H1 (cell line): ENCODE data around the gene METTL25B. TPM values are rescaled to one million over a fixed set of nuclear protein-coding genes. Genes with fewer than 3 reads are reported as not detected.
A peak's percentile ranks its signal among the peaks of the same experiment; 100 is the strongest.

Experiments used
- CTCF ChIA-PET: fragments of 300-600 bp; sonication (Branson Sonifier 250); formaldehyde crosslinking; loops from one replicate; lab custom pipeline; 2021; ENCODE audit not compliant: partially characterized antibody; lab: Charles Lee
- POLR2A ChIA-PET: fragments of 300-600 bp; sonication (Branson Sonifier 250); formaldehyde crosslinking; loops from one replicate; lab custom pipeline; 2021; ENCODE audit warnings: inconsistent platforms; ENCODE audit not compliant: partially characterized antibody; lab: Charles Lee
- DNase-seq, 2 experiments: peaks; one replicate each; pipeline versions ENCODE4 v3.0.0 to v3.0.0-alpha.2; 2010 to 2022; ENCODE audit warnings: low spot score in 2 of 2, low read depth in 1 of 2, mixed read lengths in 1 of 2
- FAIRE-seq: peaks from 2 replicates; lab custom pipeline; 2011; peaks lifted over from hg19 to GRCh38; lab: Jason Lieb, UNC
- H2AFZ ChIP-seq: 2 replicates; pipeline ENCODE4 v1.8.1; 2012; ENCODE audit warnings: low read length, inconsistent platforms
- H2AK5ac ChIP-seq: 2 replicates; pipeline ENCODE4 v1.6.1; 2013; ENCODE audit warnings: low read depth, low read length
- H2BK120ac ChIP-seq: replicated peaks from 2 replicates; pipeline ENCODE3; 2013; ENCODE audit warnings: low read depth, low read length, inconsistent platforms
- H2BK12ac ChIP-seq: 2 replicates; pipeline ENCODE4 v1.6.1; 2013; ENCODE audit warnings: low read depth, low read length
- H2BK15ac ChIP-seq: 2 replicates; pipeline ENCODE4 v1.6.1; 2013; ENCODE audit warnings: low read length
- H2BK20ac ChIP-seq: 2 replicates; pipeline ENCODE4 v1.6.1; 2013; ENCODE audit warnings: low read length
- H2BK5ac ChIP-seq: 2 replicates; pipeline ENCODE4 v1.6.1; 2013; ENCODE audit warnings: low read depth, low read length
- H3K14ac ChIP-seq: 2 replicates; pipeline ENCODE4 v1.6.1; 2013; ENCODE audit warnings: inconsistent platforms; ENCODE audit not compliant: insufficient read length
- H3K18ac ChIP-seq: 2 replicates; pipeline ENCODE4 v1.6.1; 2013; ENCODE audit warnings: low read length; ENCODE audit errors: extremely low read depth
- H3K23ac ChIP-seq: 2 replicates; pipeline ENCODE4 v1.6.1; 2013; ENCODE audit warnings: inconsistent platforms; ENCODE audit not compliant: insufficient read length
- H3K23me2 ChIP-seq: 2 replicates; pipeline ENCODE4 v1.6.1; 2013; ENCODE audit warnings: low read depth, low read length
- H3K27ac ChIP-seq: 2 replicates; pipeline ENCODE4 v1.6.1; 2011; ENCODE audit warnings: low read depth, low read length, inconsistent platforms
- H3K27me3 ChIP-seq, 4 experiments: replicated peaks in 1 of 4; 1 replicate in 1 of 4; 2 replicates in 3 of 4; pipeline versions ENCODE4 v1.6.1 to v1.8.1; 2011 to 2013; ENCODE audit warnings: low read length in 3 of 4, mild to moderate bottlenecking in 3 of 4, inconsistent platforms in 2 of 4, mixed read lengths in 2 of 4, moderate library complexity in 1 of 4; ENCODE audit not compliant: control insufficient read depth in 3 of 4, insufficient read depth in 3 of 4; ENCODE audit errors: extremely low read depth in 1 of 4
- H3K36me3 ChIP-seq, 4 experiments: 2 replicates each; pipeline versions ENCODE4 v1.6.1 to v1.8.1; 2011 to 2013; ENCODE audit warnings: mild to moderate bottlenecking in 4 of 4, low read length in 3 of 4, moderate library complexity in 2 of 4, control low read depth in 1 of 4, inconsistent platforms in 1 of 4; ENCODE audit not compliant: insufficient read depth in 4 of 4, control insufficient read depth in 2 of 4
- H3K4ac ChIP-seq: replicated peaks from 2 replicates; pipeline ENCODE3; 2013; ENCODE audit warnings: low read length, low read depth, mixed read lengths, inconsistent platforms; ENCODE audit not compliant: insufficient read length
- H3K4me1 ChIP-seq, 4 experiments: replicated peaks in 1 of 4; 1 replicate in 1 of 4; 2 replicates in 3 of 4; pipeline versions ENCODE4 v1.6.1 to v1.8.1; 2011 to 2013; ENCODE audit warnings: low read length in 3 of 4, inconsistent platforms in 2 of 4, mixed read lengths in 1 of 4; ENCODE audit not compliant: insufficient read depth in 4 of 4, control insufficient read depth in 3 of 4
- H3K4me2 ChIP-seq, 2 experiments: 2 replicates each; pipeline versions ENCODE4 v1.6.1 to v1.8.1; 2011 to 2013; ENCODE audit warnings: low read depth in 2 of 2, low read length in 2 of 2, control low read depth in 1 of 2, inconsistent platforms in 1 of 2, mild to moderate bottlenecking in 1 of 2; ENCODE audit not compliant: insufficient read depth in 1 of 2
- H3K4me3 ChIP-seq, 4 experiments: fragments of 200-600, 300-600 bp in 1 of 4; sonication (generic), shearing (Covaris generic), sonication (Bioruptor Twin) in 1 of 4; 2 replicates each; pipeline versions ENCODE4 v1.5.1 to v1.8.1; 2011 to 2016; ENCODE audit warnings: low read length in 4 of 4, low read depth in 3 of 4, control low read depth in 2 of 4, inconsistent platforms in 2 of 4, mild to moderate bottlenecking in 2 of 4, mixed read lengths in 1 of 4, moderate library complexity in 1 of 4; ENCODE audit not compliant: insufficient read depth in 2 of 4; ENCODE audit errors: extremely low read depth in 1 of 4
- H3K56ac ChIP-seq: replicated peaks from 2 replicates; pipeline ENCODE3; 2013; ENCODE audit warnings: low read depth, mild to moderate bottlenecking, mixed read lengths, low read length, inconsistent platforms; ENCODE audit not compliant: insufficient read length
- H3K79me1 ChIP-seq: 2 replicates; pipeline ENCODE4 v1.6.1; 2013; ENCODE audit warnings: low read depth, low read length, control low read depth
- H3K79me2 ChIP-seq, 2 experiments: 2 replicates each; pipeline versions ENCODE4 v1.6.1 to v1.8.1; 2012 to 2013; ENCODE audit warnings: low read length in 2 of 2, mild to moderate bottlenecking in 2 of 2, inconsistent platforms in 1 of 2; ENCODE audit not compliant: insufficient read depth in 2 of 2, control insufficient read depth in 1 of 2
- H3K9ac ChIP-seq, 4 experiments: replicated peaks in 1 of 4; 1 replicate in 1 of 4; 2 replicates in 3 of 4; pipeline versions ENCODE4 v1.6.1 to v1.8.1; 2011 to 2013; ENCODE audit warnings: low read depth in 3 of 4, low read length in 3 of 4, control low read depth in 2 of 4, mild to moderate bottlenecking in 2 of 4, moderate library complexity in 2 of 4, inconsistent platforms in 1 of 4; ENCODE audit errors: extremely low read depth in 1 of 4
- H3K9me3 ChIP-seq, 2 experiments: 2 replicates each; pipeline versions ENCODE4 v1.6.1 to v1.8.1; 2012 to 2013; ENCODE audit warnings: mild to moderate bottlenecking in 2 of 2, moderate library complexity in 2 of 2, control low read depth in 1 of 2, inconsistent platforms in 1 of 2, low read depth in 1 of 2, low read length in 1 of 2, mixed read lengths in 1 of 2; ENCODE audit not compliant: insufficient read depth in 2 of 2
- H4K20me1 ChIP-seq, 2 experiments: replicated peaks in 1 of 2; 2 replicates each; pipeline versions ENCODE3 to v1.8.1; 2011 to 2013; ENCODE audit warnings: inconsistent platforms in 2 of 2, low read length in 2 of 2, mild to moderate bottlenecking in 1 of 2; ENCODE audit not compliant: insufficient read depth in 2 of 2, control insufficient read depth in 1 of 2
- H4K5ac ChIP-seq: 2 replicates; pipeline ENCODE4 v1.6.1; 2013; ENCODE audit warnings: low read length, low read depth, mixed read lengths, inconsistent platforms; ENCODE audit not compliant: insufficient read length
- H4K8ac ChIP-seq: 2 replicates; pipeline ENCODE4 v1.8.0; 2013; ENCODE audit warnings: mild to moderate bottlenecking, moderate library complexity, low read length, inconsistent platforms; ENCODE audit not compliant: insufficient read depth; ENCODE audit errors: extremely low read depth
- H4K91ac ChIP-seq: replicated peaks from 2 replicates; pipeline ENCODE3; 2013; ENCODE audit warnings: low read length, mixed read lengths, inconsistent platforms; ENCODE audit not compliant: insufficient read length
- ATF3 ChIP-seq: IDR thresholded peaks from 2 replicates; pipeline ENCODE4 v1.6.1; 2011; ENCODE audit warnings: low read depth, mild to moderate bottlenecking, low read length; ENCODE audit not compliant: insufficient read depth
- GTF2F1 ChIP-seq: IDR thresholded peaks from 2 replicates; pipeline ENCODE4 v1.6.1; 2012; ENCODE audit warnings: low read depth, low read length, improper control_type of control experiment, borderline replicate concordance
- MAX ChIP-seq: IDR thresholded peaks from 2 replicates; pipeline ENCODE4 v1.6.1; 2012; ENCODE audit warnings: inconsistent platforms
- USF2 ChIP-seq: IDR thresholded peaks from 2 replicates; pipeline ENCODE4 v1.6.1; 2011; ENCODE audit warnings: low read length, improper control_type of control experiment
- WGBS, 2 experiments: shearing (Covaris generic) in 1 of 2; methylation state at CpG; one replicate each; pipeline versions ENCODE4 v1.1.6 to v1.1.7; 2013 to 2015; ENCODE audit warnings: low lambda C conversion rate in 2 of 2, mixed read lengths in 2 of 2, inconsistent platforms in 1 of 2, low coverage in 1 of 2, missing lambda C conversion rate in 1 of 2; ENCODE audit not compliant: insufficient replicate concordance in 2 of 2, insufficient coverage in 1 of 2, insufficient read length in 1 of 2; ENCODE audit errors: extremely low coverage in 1 of 2, missing lambda C conversion rate in 1 of 2; 5-methylcytosine and 5-hydroxymethylcytosine counted together
- polyA plus RNA-seq, 7 experiments: library from polyadenylated mRNA; depleted of rRNA in 3 of 7; stranded (reverse) in 5 of 7; unstranded in 2 of 7; fragments of >200 nt in 5 of 7; fragments of 200-250 nt in 2 of 7; gene quantifications; 1 replicate in 5 of 7; 2 replicates in 1 of 7; 4 replicates in 1 of 7; pipeline versions ENCODE4 v1.2.1 to v1.2.3, GENCODE V29; 2011 to 2013; ENCODE audit warnings: missing spikeins in 2 of 7, mixed read lengths in 2 of 7
- total RNA-seq: library from RNA; stranded (reverse); fragmentation: NEBNext Ultra II Directional; extraction: Animal tissue kit (Norgen Biotek cat#: 25700); gene quantifications from 2 replicates; pipeline ENCODE4 v1.2.1, GENCODE V29; 2021

METTL25B gene
- total and polyA plus RNA-seq, 2 of the 8 experiments (the other 6 are each of a cell fraction or from before 2014, with no cell fraction given), result 28.4 to 30.1 TPM

- peak overlapping the region; percentile 99 for H3K18ac ChIP-seq
- H3K4me1 ChIP-seq, result peaks cover 32 to 50% (median 34%) of the 10 kb centered on the region in 4 experiments
- peak overlapping the region in 3 of 4 experiments; percentile 42 to 98 (median 81); a peak in 6 of 7 replicates for H3K9ac ChIP-seq
- H2BK5ac ChIP-seq, result peak overlapping the region; percentile 99
- H3K79me2 ChIP-seq, result peaks cover 30 to 63% of the 10 kb centered on the region in 2 experiments
- H2AK5ac ChIP-seq, result peak overlapping the region; percentile 94
- no peak overlapping the region for H3K4ac ChIP-seq
- no peaks in the 10 kb centered on the region for H3K9me3 ChIP-seq
- TF ChIP-seq GTF2F1 (no peak), ATF3 (0 out of 2 replicates have a peak, but pooled peaks have one; percentile 34), USF2 (peak; percentile 78), MAX (peak; percentile 43; the same call in 1 of the 2 replicates)
- H4K20me1 ChIP-seq, result peaks cover 0 to 4% of the 10 kb centered on the region in 2 experiments
- FAIRE-seq, result no peak
- H3K36me3 ChIP-seq, result peaks cover 13 to 33% (median 14%) of the 10 kb centered on the region in 4 experiments; a peak in 6 of 8 replicates
- H2BK12ac ChIP-seq, result peak overlapping the region; percentile 98; the same call in 1 of the 2 replicates
- peak overlapping the region; percentile 100 for H3K27ac ChIP-seq
- no peaks in the 10 kb centered on the region for H3K27me3 ChIP-seq
- H4K8ac ChIP-seq, result 0 out of 2 replicates have a peak overlapping the region, but pooled peaks have one; percentile 84
- no peak overlapping the region for H3K23ac ChIP-seq
- H2AFZ ChIP-seq, result no peak overlapping the region
- POLR2A ChIA-PET, result interaction anchor here (1.3 to 10.7 kb wide), 8 partner anchors 11 to 53 kb away, joined by 5 to 214 read pairs (median 6); partner anchors contain the start of genes ISG20L2, METTL25B and PRCC
- peak overlapping the region; percentile 98 to 99 for H3K4me2 ChIP-seq
- H3K56ac ChIP-seq, result peak overlapping the region; percentile 43
- peaks cover 8% of the 10 kb centered on the region for H3K23me2 ChIP-seq
- CTCF ChIA-PET, result interaction anchor here (0.7 to 6.6 kb wide), 4 partner anchors 19 to 57 kb away, joined by 3 to 76 read pairs (median 14); partner anchors contain the start of genes ISG20L2 and METTL25B
- peak overlapping the region; percentile 69 for H4K91ac ChIP-seq
- WGBS, 2 experiments, result 28% methylated on average over 7 of the region's 9 CpGs; no CpG with 5 or more reads in 1 of the 2 experiments
- H3K79me1 ChIP-seq, result peaks cover 15% of the 10 kb centered on the region
- H4K5ac ChIP-seq, result peak overlapping the region; percentile 92
- peak overlapping the region; percentile 16 for H2BK120ac ChIP-seq
- no peak for DNase-seq
- peak overlapping the region; percentile 61; the same call in 1 of the 2 replicates for H2BK20ac ChIP-seq
- peak overlapping the region; percentile 52 to 100 (median 64) for H3K4me3 ChIP-seq
- peak overlapping the region; percentile 92; the same call in 1 of the 2 replicates for H2BK15ac ChIP-seq
- H3K14ac ChIP-seq, result no peak overlapping the region
Observed at GRCh38 chr1:156746406-156746727, 18.1 kb downstream of the METTL25B start.
